Right lobe of liver (tissue), 6 donors: ENCODE results near the gene KAZN. TPM values are rescaled to one million over a fixed set of nuclear protein-coding genes. Genes with fewer than 3 reads are reported as not detected.

Experiments used
- ATAC-seq, 4 donors: fragments of 200-7000 bp; cut with Tn5 transposase; one replicate each; pipeline ENCODE4 v1.9.1; 2020; ENCODE audit warnings: mild to moderate bottlenecking in 4 of 4, moderate library complexity in 4 of 4
- DNase-seq, 3 donors: peaks; one replicate each; pipeline ENCODE4 v3.0.0-alpha.2; 2020
- H3K27ac ChIP-seq, 3 donors: fragments of 200-600 bp; one replicate each; pipeline ENCODE4 v1.8.0; 2022
- H3K27me3 ChIP-seq, 2 donors: fragments of 200-600 bp; one replicate each; pipeline ENCODE4 v1.8.0; 2022
- H3K36me3 ChIP-seq, 4 donors: fragments of 200-600 bp; sonication (generic) in 1 of 4; one replicate each; pipeline versions ENCODE4 v1.5.1 to v1.8.0; 2017 to 2022; ENCODE audit warnings: control low read depth in 1 of 4
- H3K4me1 ChIP-seq, 4 donors: fragments of 200-600 bp; sonication (generic) in 1 of 4; one replicate each; pipeline versions ENCODE4 v1.5.1 to v1.8.0; 2017 to 2022; ENCODE audit warnings: control low read depth in 1 of 4
- H3K4me3 ChIP-seq, 3 donors: fragments of 200-600 bp; one replicate each; pipeline ENCODE4 v1.8.0; 2022
- H3K9me3 ChIP-seq, 4 donors: fragments of 200-600 bp; sonication (generic) in 1 of 4; one replicate each; pipeline versions ENCODE4 v1.5.1 to v1.8.0; 2017 to 2022; ENCODE audit warnings: control low read depth in 1 of 4
- POLR2A ChIP-seq: fragments of 450-650 bp; IDR thresholded peaks from one replicate; pipeline ENCODE4 v1.6.1; 2017; ENCODE audit warnings: antibody characterized with exemption, mild to moderate bottlenecking
- WGBS: methylation state at CpG from one replicate; pipeline ENCODE4 v1.1.6; 2018; ENCODE audit warnings: low coverage, low lambda C conversion rate; ENCODE audit not compliant: insufficient coverage; ENCODE audit errors: missing lambda C conversion rate; 5-methylcytosine and 5-hydroxymethylcytosine counted together
- intact Hi-C, 2 donors: fragments of 100-400 bp; cut with DNase I; formaldehyde crosslinking; loops; one replicate each; pipeline versions ENCODE4 v1.11.2 to v1.14.1; 2022
- total RNA-seq, 6 experiments: library from RNA; depleted of rRNA in 2 of 6; stranded (reverse); fragments of >200 nt in 2 of 6; fragmentation: NEBNext Ultra II Directional in 3 of 6; extraction: Animal tissue kit (Norgen Biotek cat#: 25700) in 3 of 6; gene quantifications; one replicate each; pipeline versions ENCODE4 v1.1.0 to v1.2.4, GENCODE V29; 2016 to 2023
- TF ChIP-seq, protein P1 (sequence below), 4 donors: fragments of 200-600 bp in 3 of 4; fragments of 450-650 bp in 1 of 4; IDR thresholded peaks; one replicate each; pipeline versions ENCODE4 v1.5.1 to v1.8.0; 2016 to 2022; ENCODE audit warnings: antibody characterized with exemption in 4 of 4, mild to moderate bottlenecking in 2 of 4
- donor health status: DM: no; HTN: yes; CAD: no.
- donor health status: DM: no; HTN: no; CAD: no.
- donor health status: DM: no; HTN: no; CAD: no.
- donor health status: DM: no; HTN: yes; CAD: no.
- donor health status: DM: no; HTN: yes; CAD: no.

KAZN gene
- total RNA-seq, 6 experiments from 2014 or later, result 1.5 to 7.2 (median 2.7) TPM

DNA sequence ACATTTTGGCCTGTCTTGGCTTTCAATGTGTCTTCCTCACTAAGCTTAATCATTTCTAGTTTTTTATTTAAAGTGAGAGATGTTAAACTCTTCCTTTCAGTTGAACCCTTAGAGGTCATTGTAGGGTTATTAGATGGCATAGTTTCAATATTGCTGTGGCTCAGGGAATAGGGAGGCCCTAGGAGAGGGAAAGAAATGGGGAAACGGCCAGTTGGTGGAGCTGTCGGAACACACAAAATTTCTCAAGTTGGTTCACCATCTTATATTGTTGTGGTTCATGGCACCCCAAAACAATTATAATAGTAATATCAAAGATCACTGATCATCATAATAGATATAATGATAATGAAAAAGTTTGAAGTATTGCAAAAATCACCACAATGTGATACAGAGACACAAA, 31.4 kb upstream of the KAZN start:
- no peaks in the 10 kb centered on the region for H3K4me1 ChIP-seq
- WGBS, result 51% methylated on average over 2 of the region's 2 CpGs
- no peaks in the 10 kb centered on the region for H3K27me3 ChIP-seq
- no peak overlapping the region for H3K27ac ChIP-seq
- ATAC-seq (no peak), DNase-seq (no peak)
- no peak overlapping the region for H3K4me3 ChIP-seq
- intact Hi-C loops, result no loop called here
- H3K36me3 ChIP-seq, result no peaks in the 10 kb centered on the region
- TF ChIP-seq, protein P1, sequence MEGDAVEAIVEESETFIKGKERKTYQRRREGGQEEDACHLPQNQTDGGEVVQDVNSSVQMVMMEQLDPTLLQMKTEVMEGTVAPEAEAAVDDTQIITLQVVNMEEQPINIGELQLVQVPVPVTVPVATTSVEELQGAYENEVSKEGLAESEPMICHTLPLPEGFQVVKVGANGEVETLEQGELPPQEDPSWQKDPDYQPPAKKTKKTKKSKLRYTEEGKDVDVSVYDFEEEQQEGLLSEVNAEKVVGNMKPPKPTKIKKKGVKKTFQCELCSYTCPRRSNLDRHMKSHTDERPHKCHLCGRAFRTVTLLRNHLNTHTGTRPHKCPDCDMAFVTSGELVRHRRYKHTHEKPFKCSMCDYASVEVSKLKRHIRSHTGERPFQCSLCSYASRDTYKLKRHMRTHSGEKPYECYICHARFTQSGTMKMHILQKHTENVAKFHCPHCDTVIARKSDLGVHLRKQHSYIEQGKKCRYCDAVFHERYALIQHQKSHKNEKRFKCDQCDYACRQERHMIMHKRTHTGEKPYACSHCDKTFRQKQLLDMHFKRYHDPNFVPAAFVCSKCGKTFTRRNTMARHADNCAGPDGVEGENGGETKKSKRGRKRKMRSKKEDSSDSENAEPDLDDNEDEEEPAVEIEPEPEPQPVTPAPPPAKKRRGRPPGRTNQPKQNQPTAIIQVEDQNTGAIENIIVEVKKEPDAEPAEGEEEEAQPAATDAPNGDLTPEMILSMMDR (IDR thresholded peaks at IDR 0.05), result no peak
- no peak for TF ChIP-seq POLR2A
- no peaks in the 10 kb centered on the region for H3K9me3 ChIP-seq

DNA sequence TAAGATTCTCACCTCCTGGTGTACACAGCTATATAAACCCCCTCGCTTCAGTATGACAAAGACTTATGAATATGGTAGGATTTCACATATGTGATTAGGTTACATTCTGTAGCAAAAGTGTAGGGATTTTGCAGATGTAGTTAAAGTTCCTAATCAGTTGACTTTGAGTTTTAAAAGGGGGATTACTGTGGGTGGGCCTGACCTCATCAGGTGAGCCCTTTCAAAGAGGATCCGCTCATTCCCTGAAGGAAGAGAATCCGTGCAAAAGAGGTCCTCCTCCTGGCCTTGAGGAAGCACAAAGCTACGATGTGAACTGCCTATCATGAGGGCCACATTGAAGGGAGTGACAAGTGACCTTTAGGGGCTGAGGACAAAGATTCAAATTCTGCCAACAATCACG, 30.6 kb upstream of the KAZN start:
- H3K36me3 ChIP-seq, result no peaks in the 10 kb centered on the region
- intact Hi-C loops, result no loop called here
- WGBS, result 75% methylated on average over 5 of the region's 5 CpGs

DNA sequence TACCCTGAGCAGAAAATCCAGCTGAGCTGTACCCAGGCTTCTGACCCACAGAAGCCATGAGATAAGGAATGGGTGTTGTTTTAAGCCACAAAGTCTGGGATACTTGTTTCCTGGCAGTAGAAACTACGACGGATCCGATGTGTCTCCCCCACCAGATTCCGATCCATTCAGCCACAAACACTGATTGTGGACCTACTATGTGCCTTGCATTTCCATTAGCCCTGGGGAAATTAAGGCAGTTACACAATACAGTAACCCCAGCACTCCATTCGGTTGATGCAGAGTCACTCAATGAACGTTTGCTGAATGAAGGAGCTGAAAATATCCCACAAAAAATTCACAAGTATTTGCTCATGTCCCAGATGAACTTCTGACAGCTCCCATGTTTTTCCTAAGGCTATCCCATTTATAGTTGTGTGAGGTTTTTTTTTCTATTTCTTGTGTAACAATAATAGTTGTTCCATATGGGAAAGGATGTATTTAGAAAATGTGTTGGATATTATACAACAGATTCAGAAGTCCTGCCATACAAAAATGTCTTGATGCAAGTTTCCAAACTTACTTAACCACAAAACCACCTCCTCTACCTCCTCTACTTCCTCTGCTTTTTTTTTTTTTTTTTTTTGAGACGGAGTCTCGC, 29.6 kb upstream of the KAZN start:
- DNase-seq (no peak), ATAC-seq (no peak)
- 84% methylated on average over 6 of the region's 8 CpGs for WGBS
- H3K9me3 ChIP-seq, result no peaks in the 10 kb centered on the region
- H3K4me3 ChIP-seq, result no peak overlapping the region
- TF ChIP-seq, protein P1 (IDR thresholded peaks at IDR 0.05), result no peak
- TF ChIP-seq POLR2A, result no peak
- H3K4me1 ChIP-seq, result no peaks in the 10 kb centered on the region
- no peaks in the 10 kb centered on the region for H3K27me3 ChIP-seq
- no peaks in the 10 kb centered on the region for H3K36me3 ChIP-seq
- H3K27ac ChIP-seq, result no peak overlapping the region
- intact Hi-C loops, result no loop called here

More for the DNA sequence above, 30.6 kb upstream of the KAZN start:
- H3K27me3 ChIP-seq, result no peaks in the 10 kb centered on the region
- DNase-seq (no peak), ATAC-seq (no peak)
- H3K4me3 ChIP-seq, result no peak overlapping the region
- no peak for TF ChIP-seq POLR2A
- TF ChIP-seq, protein P1 (IDR thresholded peaks at IDR 0.05), result no peak
- no peak overlapping the region for H3K27ac ChIP-seq
- H3K4me1 ChIP-seq, result no peaks in the 10 kb centered on the region
- H3K9me3 ChIP-seq, result no peaks in the 10 kb centered on the region

DNA sequence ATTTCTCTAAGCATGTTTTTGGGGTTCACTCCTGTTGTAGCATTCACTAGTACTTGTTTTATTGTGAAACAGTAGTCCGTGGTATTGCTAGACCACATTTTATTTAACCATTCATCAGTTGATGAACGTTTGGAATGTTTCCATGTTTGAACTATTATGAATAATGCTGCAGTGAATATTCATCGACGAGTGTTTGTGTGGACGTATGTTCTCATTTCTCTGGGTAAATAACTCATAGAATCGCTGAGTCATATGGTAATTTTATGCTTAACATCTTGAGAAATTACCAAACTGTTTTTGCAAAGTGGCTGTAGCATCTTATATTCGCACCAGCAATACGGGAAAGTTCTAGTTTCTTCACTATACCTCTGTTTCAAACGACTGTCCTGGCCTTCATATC, 28.0 kb upstream of the KAZN start:
- intact Hi-C loops, result no loop called here
- H3K36me3 ChIP-seq, result no peaks in the 10 kb centered on the region
- H3K4me3 ChIP-seq, result no peak overlapping the region
- H3K4me1 ChIP-seq, result no peaks in the 10 kb centered on the region
- no peak overlapping the region for H3K27ac ChIP-seq
- DNase-seq (no peak), ATAC-seq (no peak)
- TF ChIP-seq, protein P1 (IDR thresholded peaks at IDR 0.05), result no peak
- TF ChIP-seq POLR2A, result no peak
- 58% methylated on average over 9 of the region's 9 CpGs for WGBS
- no peaks in the 10 kb centered on the region for H3K27me3 ChIP-seq
- H3K9me3 ChIP-seq, result no peaks in the 10 kb centered on the region
